Upper lobe of left lung (tissue), 6 donors: Measurements from ENCODE around the gene SPATA1. TPM values are rescaled to one million over a fixed set of nuclear protein-coding genes. Genes with fewer than 3 reads are reported as not detected.

Experiments
- ATAC-seq, 2 donors: fragments of 200-7000 bp; cut with Tn5 transposase; one replicate each; pipeline ENCODE4 v1.9.1; 2022; ENCODE audit warnings: mild to moderate bottlenecking in 2 of 2, moderate library complexity in 2 of 2; ENCODE audit not compliant: low FRiP score in 2 of 2
- DNase-seq, 2 donors: peaks; one replicate each; pipeline ENCODE4 v3.0.0-alpha.2; 2019 to 2020
- H3K27ac ChIP-seq, 4 donors: fragments of 200-600 bp; sonication (generic); one replicate each; pipeline ENCODE4 v1.5.1; 2016 to 2019
- H3K27me3 ChIP-seq, 4 donors: fragments of 200-600 bp; sonication (generic); one replicate each; pipeline ENCODE4 v1.5.1; 2017 to 2019
- H3K36me3 ChIP-seq, 4 donors: fragments of 200-600 bp; sonication (generic); one replicate each; pipeline ENCODE4 v1.5.1; 2016 to 2019
- H3K4me1 ChIP-seq, 4 donors: fragments of 200-600 bp; sonication (generic); one replicate each; pipeline ENCODE4 v1.5.1; 2018 to 2019
- H3K4me3 ChIP-seq, 4 donors: fragments of 200-600 bp; sonication (generic); one replicate each; pipeline ENCODE4 v1.5.1; 2017 to 2019; ENCODE audit warnings: mild to moderate bottlenecking in 2 of 4, moderate library complexity in 1 of 4
- H3K9me3 ChIP-seq, 4 donors: fragments of 200-600 bp; sonication (generic); one replicate each; pipeline ENCODE4 v1.5.1; 2018 to 2019
- EP300 ChIP-seq, 4 donors: sonication (generic); formaldehyde crosslinking; IDR thresholded peaks; one replicate each; pipeline ENCODE4 v1.5.1; 2017; ENCODE audit warnings: antibody characterized with exemption in 4 of 4, control low read depth in 2 of 4
- POLR2A ChIP-seq, 4 donors: fragments of 450-650 bp; IDR thresholded peaks; one replicate each; pipeline ENCODE4 v1.5.1; 2016 to 2017; ENCODE audit warnings: antibody characterized with exemption in 4 of 4, mild to moderate bottlenecking in 2 of 4
- POLR2AphosphoS5 ChIP-seq, 2 donors: sonication (generic); formaldehyde crosslinking; IDR thresholded peaks; one replicate each; pipeline ENCODE4 v1.5.1; 2017; ENCODE audit warnings: antibody characterized with exemption in 2 of 2
- WGBS, 2 donors: methylation state at CpG; one replicate each; pipeline ENCODE4 v1.1.5; 2017 to 2018; 5-methylcytosine and 5-hydroxymethylcytosine counted together
- total RNA-seq, 6 donors: library from RNA; depleted of rRNA in 4 of 6; stranded (reverse); fragments of >200 nt in 4 of 6; gene quantifications; one replicate each; pipeline versions ENCODE4 v1.1.0 to v1.2.1, GENCODE V29; 2016 to 2021
- TF ChIP-seq, protein P1 (sequence below), 6 experiments: fragments of 450-650 bp in 4 of 6; fragments of 200-600 bp in 2 of 6; sonication (generic) in 2 of 6; IDR thresholded peaks; one replicate each; pipeline ENCODE4 v1.5.1; 2016 to 2019; ENCODE audit warnings: antibody characterized with exemption in 6 of 6
- donor health status: DM: no; HTN: no; CAD: no; lungs with moderate emphysema.
- donor health status: DM: no; HTN: yes; CAD: no; lungs with severe emphysema.

Gene SPATA1
- total RNA-seq, 6 donors from 2014 or later, result 1.4 to 19.9 (median 1.7) TPM; not detected in 1

DNA sequence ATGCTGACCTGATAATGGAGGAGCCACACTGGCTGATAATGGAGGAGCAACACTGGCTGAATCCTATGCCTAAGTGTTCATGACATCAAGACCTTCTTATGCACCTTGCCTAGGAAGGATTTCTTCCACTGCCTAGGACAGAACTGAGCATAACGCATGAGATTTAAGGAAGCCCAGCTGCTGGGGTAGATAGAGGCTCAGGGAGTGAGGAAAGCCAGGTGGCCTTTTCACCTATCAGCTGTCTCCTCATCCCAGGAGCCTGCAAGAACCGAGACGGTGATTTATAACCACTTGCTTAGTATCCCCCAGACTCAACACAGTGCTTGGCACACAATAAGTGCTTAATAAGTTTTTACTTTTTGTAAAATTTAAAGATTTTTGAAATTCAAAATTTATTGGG, 75.5 kb downstream of the SPATA1 start:
- H3K9me3 ChIP-seq, result no peaks in the 10 kb centered on the region
- ATAC-seq, result no peak

DNA sequence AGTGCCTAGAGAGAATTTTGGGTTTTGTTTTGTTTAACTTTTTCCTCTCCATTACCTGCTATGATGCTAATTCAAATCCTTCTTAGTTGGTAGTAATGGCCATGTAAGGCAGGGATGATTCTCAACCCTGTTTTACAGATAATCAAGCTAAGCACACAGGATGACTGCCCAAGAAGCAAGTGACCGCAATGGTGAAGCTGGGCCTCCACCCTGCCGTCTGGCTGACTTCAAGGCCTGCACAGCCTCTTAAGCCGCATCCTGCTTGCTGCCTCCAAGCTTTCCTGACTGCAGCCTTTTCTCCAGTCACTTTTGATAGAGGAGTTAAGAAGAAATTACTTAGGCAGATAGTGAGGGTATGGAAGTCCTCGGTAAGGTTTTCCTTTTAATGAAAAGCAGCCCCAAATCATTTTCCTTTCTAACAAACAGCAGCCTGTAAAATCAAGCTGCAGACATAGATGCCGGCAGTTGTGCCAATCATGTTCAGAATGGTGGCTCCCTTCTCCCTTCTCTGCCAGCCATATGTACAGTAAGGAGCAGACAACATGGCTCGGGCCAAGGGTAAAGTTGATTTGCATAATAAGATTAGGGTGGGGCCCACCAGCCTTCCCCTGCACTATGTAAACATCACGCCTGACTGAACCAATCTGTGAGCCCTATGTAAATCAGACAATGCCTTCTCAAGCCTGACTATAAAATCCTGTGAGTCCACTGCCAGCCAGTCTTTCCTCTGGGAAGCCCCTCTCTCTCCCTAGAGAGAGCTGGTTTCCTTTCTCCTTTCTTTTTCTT, 76.8 kb downstream of the SPATA1 start:
- TF ChIP-seq POLR2AphosphoS5 (IDR thresholded peaks at IDR 0.05) (no peak), EP300 (IDR thresholded peaks at IDR 0.05) (no peak), POLR2A (IDR thresholded peaks at IDR 0.05) (no peak)
- TF ChIP-seq, protein P1, sequence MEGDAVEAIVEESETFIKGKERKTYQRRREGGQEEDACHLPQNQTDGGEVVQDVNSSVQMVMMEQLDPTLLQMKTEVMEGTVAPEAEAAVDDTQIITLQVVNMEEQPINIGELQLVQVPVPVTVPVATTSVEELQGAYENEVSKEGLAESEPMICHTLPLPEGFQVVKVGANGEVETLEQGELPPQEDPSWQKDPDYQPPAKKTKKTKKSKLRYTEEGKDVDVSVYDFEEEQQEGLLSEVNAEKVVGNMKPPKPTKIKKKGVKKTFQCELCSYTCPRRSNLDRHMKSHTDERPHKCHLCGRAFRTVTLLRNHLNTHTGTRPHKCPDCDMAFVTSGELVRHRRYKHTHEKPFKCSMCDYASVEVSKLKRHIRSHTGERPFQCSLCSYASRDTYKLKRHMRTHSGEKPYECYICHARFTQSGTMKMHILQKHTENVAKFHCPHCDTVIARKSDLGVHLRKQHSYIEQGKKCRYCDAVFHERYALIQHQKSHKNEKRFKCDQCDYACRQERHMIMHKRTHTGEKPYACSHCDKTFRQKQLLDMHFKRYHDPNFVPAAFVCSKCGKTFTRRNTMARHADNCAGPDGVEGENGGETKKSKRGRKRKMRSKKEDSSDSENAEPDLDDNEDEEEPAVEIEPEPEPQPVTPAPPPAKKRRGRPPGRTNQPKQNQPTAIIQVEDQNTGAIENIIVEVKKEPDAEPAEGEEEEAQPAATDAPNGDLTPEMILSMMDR (IDR thresholded peaks at IDR 0.05), result no peak
- Histone ChIP-seq H3K9me3 (no peaks in the 10 kb centered on the region), H3K27ac (no peak overlapping the region), H3K36me3 (no peaks in the 10 kb centered on the region), H3K4me1 (no peaks in the 10 kb centered on the region), H3K4me3 (no peak overlapping the region), H3K27me3 (no peaks in the 10 kb centered on the region)
- DNase-seq, result no peak
- 80 to 91% methylated on average over 7 of the region's 7 CpGs for WGBS, 2 donors
- ATAC-seq, result no peak

More for the DNA sequence above, 75.5 kb downstream of the SPATA1 start:
- WGBS, 2 donors, result 86 to 95% methylated on average over 3 of the region's 3 CpGs
- Histone ChIP-seq H3K36me3 (no peaks in the 10 kb centered on the region), H3K27ac (no peak overlapping the region), H3K4me1 (no peaks in the 10 kb centered on the region), H3K27me3 (no peaks in the 10 kb centered on the region), H3K4me3 (no peak overlapping the region)
- TF ChIP-seq POLR2AphosphoS5 (IDR thresholded peaks at IDR 0.05), result no peak
- no peak for TF ChIP-seq EP300 (IDR thresholded peaks at IDR 0.05)
- TF ChIP-seq, protein P1 (IDR thresholded peaks at IDR 0.05), result no peak
- TF ChIP-seq POLR2A (IDR thresholded peaks at IDR 0.05), result no peak
- no peak for DNase-seq

DNA sequence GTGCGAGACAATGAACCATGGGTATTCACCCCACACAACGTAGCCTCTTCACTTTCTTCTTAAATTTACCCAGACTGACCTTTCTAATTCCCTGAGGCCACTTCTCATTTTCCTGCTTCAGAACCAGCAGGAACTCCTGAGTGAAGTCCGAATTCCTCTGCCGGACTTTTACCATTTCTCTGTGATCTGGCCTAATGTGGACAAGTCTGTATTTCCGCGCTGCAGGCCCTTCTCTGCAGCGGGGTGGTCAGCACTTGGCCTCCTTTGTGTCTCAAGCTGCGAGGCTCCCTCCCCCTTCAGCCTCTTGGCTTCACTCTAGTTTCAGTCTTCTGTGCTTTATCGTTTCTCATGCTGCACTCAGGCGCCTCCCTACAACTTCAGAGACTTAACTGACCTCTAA, 77.5 kb downstream of the SPATA1 start:
- TF ChIP-seq POLR2A (IDR thresholded peaks at IDR 0.05) (no peak), EP300 (IDR thresholded peaks at IDR 0.05) (no peak), POLR2AphosphoS5 (IDR thresholded peaks at IDR 0.05) (no peak)
- TF ChIP-seq, protein P1 (IDR thresholded peaks at IDR 0.05), result no peak
- WGBS, 2 donors, result 94 to 96% methylated on average over 10 of the region's 10 CpGs
- DNase-seq (no peak), ATAC-seq (no peak)
- no peak overlapping the region for H3K4me3 ChIP-seq
- H3K4me1 ChIP-seq, result no peaks in the 10 kb centered on the region
- no peak overlapping the region for H3K27ac ChIP-seq
- H3K27me3 ChIP-seq, result no peaks in the 10 kb centered on the region
- no peaks in the 10 kb centered on the region for H3K36me3 ChIP-seq
- H3K9me3 ChIP-seq, result no peaks in the 10 kb centered on the region

DNA sequence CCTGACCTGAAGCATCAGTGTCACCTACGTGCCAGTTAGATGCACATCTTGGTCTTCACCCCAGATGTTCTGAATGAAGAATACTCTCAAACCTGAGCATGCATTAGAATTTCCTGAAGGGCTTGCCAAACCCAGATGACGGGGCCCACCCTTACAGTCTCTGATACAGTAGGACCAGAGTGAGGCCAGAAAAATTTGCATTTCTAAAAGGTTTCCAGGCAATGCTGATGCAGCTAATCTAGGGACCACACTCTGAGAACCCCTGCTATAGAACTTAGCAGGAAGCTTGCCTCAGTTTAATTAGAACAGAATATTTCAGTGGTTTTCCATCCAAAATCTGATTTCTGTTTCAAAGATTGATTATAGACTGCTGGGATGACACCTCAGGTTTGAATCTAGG, 77.9 kb downstream of the SPATA1 start:
- Histone ChIP-seq H3K27ac (no peak overlapping the region), H3K4me1 (no peaks in the 10 kb centered on the region), H3K27me3 (no peaks in the 10 kb centered on the region), H3K36me3 (no peaks in the 10 kb centered on the region), H3K4me3 (no peak overlapping the region), H3K9me3 (no peaks in the 10 kb centered on the region)
- no peak for DNase-seq
- 89 to 94% methylated on average over 2 of the region's 2 CpGs for WGBS, 2 donors
- TF ChIP-seq EP300 (IDR thresholded peaks at IDR 0.05) (no peak), POLR2AphosphoS5 (IDR thresholded peaks at IDR 0.05) (no peak), POLR2A (IDR thresholded peaks at IDR 0.05) (no peak)
- ATAC-seq, result no peak

DNA sequence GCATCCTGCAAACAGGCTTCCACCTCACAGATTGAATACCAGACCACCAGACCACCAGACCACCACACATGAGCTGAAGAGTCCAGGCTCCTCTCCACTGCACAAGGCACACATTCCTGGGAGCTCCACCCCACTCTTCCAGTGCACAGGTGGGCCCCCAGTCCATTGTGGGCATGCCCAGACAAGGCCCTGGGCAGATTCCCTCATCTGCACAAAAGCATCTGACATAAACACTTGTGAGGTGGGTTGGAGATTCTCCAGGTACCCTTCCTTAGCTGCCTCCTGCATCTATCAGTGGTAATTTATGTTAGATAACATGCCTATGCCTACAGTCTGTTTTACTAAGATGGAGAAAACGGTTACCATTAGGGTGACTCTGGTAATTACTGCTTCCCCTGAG, 79.6 kb downstream of the SPATA1 start:
- no peaks in the 10 kb centered on the region for H3K4me1 ChIP-seq
- H3K36me3 ChIP-seq, result no peaks in the 10 kb centered on the region
- WGBS, 2 donors, result 0 to 48% methylated on average over 1 of the region's 1 CpG
- DNase-seq (no peak), ATAC-seq (no peak)
- no peak overlapping the region for H3K4me3 ChIP-seq
- TF ChIP-seq, protein P1 (IDR thresholded peaks at IDR 0.05), result no peak
- TF ChIP-seq EP300 (IDR thresholded peaks at IDR 0.05) (no peak), POLR2AphosphoS5 (IDR thresholded peaks at IDR 0.05) (no peak), POLR2A (IDR thresholded peaks at IDR 0.05) (no peak)
- H3K27ac ChIP-seq, result no peak overlapping the region
- H3K27me3 ChIP-seq, result no peaks in the 10 kb centered on the region
- no peaks in the 10 kb centered on the region for H3K9me3 ChIP-seq
